HepG2 (cell line): ENCODE measurements around the gene ADCY6. TPM values are rescaled to one million over a fixed set of nuclear protein-coding genes. Genes with fewer than 3 reads are reported as not detected.

Experiments used
- ATM ChIP-seq: fragments of 450-650 bp; IDR thresholded peaks from 2 replicates; pipeline ENCODE4 v1.7.1; 2017; ENCODE audit warnings: mild to moderate bottlenecking, borderline replicate concordance
- DNMT1 ChIP-seq: sonication (generic); formaldehyde crosslinking; IDR thresholded peaks from 2 replicates; pipeline ENCODE4 v1.5.1; 2020; ENCODE audit warnings: mild to moderate bottlenecking, missing genetic modification reagents
- GLI4 ChIP-seq: sonication (generic); formaldehyde crosslinking; IDR thresholded peaks from 2 replicates; pipeline ENCODE4 v1.5.1; 2020; ENCODE audit warnings: missing genetic modification reagents, mild to moderate bottlenecking, moderate library complexity, borderline replicate concordance
- HMG20A ChIP-seq: IDR thresholded peaks from 2 replicates; pipeline ENCODE4 v1.6.1; 2016; ENCODE audit warnings: borderline replicate concordance
- KAT7 ChIP-seq: IDR thresholded peaks from 2 replicates; pipeline ENCODE4 v1.6.1; 2018; ENCODE audit warnings: borderline replicate concordance, missing compliant biosample characterization
- MBD4 ChIP-seq: IDR thresholded peaks from 2 replicates; pipeline ENCODE4 v1.6.1; 2012; ENCODE audit warnings: low read length, inconsistent platforms, borderline replicate concordance
- MIER3 ChIP-seq: IDR thresholded peaks from 2 replicates; pipeline ENCODE4 v1.6.1; 2016; ENCODE audit warnings: missing compliant biosample characterization, borderline replicate concordance
- NFATC3 ChIP-seq: sonication (generic); formaldehyde crosslinking; IDR thresholded peaks from 2 replicates; pipeline ENCODE4 v1.5.1; 2020; ENCODE audit warnings: mild to moderate bottlenecking, missing genetic modification reagents
- NFE2L2 ChIP-seq: fragments of 150-350 bp; IDR thresholded peaks from 2 replicates; pipeline ENCODE4 v1.6.1; 2014; ENCODE audit warnings: low read length
- RBM39 ChIP-seq: fragments of 200-400 bp; formaldehyde crosslinking; IDR thresholded peaks from one replicate; pipeline ENCODE4 v1.6.1; 2018; ENCODE audit warnings: antibody characterized with exemption, mild to moderate bottlenecking, low read depth, low read length; ENCODE audit not compliant: poor library complexity, severe bottlenecking
- SMAD9 ChIP-seq: sonication (generic); formaldehyde crosslinking; IDR thresholded peaks from 2 replicates; pipeline ENCODE4 v1.5.1; 2020; ENCODE audit warnings: mild to moderate bottlenecking, missing genetic modification reagents
- SP5 ChIP-seq: IDR thresholded peaks from 2 replicates; pipeline ENCODE4 v1.6.1; 2016; ENCODE audit warnings: low read depth, borderline replicate concordance
- SRY ChIP-seq: sonication (generic); formaldehyde crosslinking; IDR thresholded peaks from 2 replicates; pipeline ENCODE4 v1.8.0; 2022; ENCODE audit warnings: mild to moderate bottlenecking, missing genetic modification reagents
- SSRP1 ChIP-seq: IDR thresholded peaks from 2 replicates; pipeline ENCODE4 v1.6.1; 2016; ENCODE audit warnings: control low read depth
- TAF1 ChIP-seq: sonication (generic); formaldehyde crosslinking; IDR thresholded peaks from 2 replicates; pipeline ENCODE4 v1.4.0; 2020; ENCODE audit warnings: missing genetic modification reagents
- TARDBP ChIP-seq: sonication (generic); formaldehyde crosslinking; IDR thresholded peaks from 2 replicates; pipeline ENCODE4 v1.8.0; 2022; ENCODE audit warnings: mild to moderate bottlenecking, missing genetic modification reagents
- TOE1 ChIP-seq: sonication (generic); formaldehyde crosslinking; IDR thresholded peaks from 2 replicates; pipeline ENCODE4 v1.4.0; 2020; ENCODE audit warnings: mild to moderate bottlenecking, missing genetic modification reagents
- XBP1 ChIP-seq: sonication (generic); formaldehyde crosslinking; IDR thresholded peaks from 2 replicates; pipeline ENCODE4 v1.5.0; 2020; ENCODE audit warnings: missing genetic modification reagents
- ZNF12 ChIP-seq: sonication (generic); formaldehyde crosslinking; IDR thresholded peaks from 2 replicates; pipeline ENCODE4 v1.5.0; 2020; ENCODE audit warnings: missing genetic modification reagents
- ZNF121 ChIP-seq: sonication (generic); formaldehyde crosslinking; IDR thresholded peaks from 2 replicates; pipeline ENCODE4 v1.5.0; 2020; ENCODE audit warnings: mild to moderate bottlenecking, missing genetic modification reagents
- polyA plus RNA-seq, 8 experiments: library from polyadenylated mRNA; depleted of rRNA in 3 of 8; stranded (reverse) in 7 of 8; unstranded in 1 of 8; fragments of >200 nt; fragmentation: Illumina TruSeq in 4 of 8; extraction: Trizol in 4 of 8; gene quantifications; 2 replicates each; pipeline versions ENCODE4 v1.2.1 to v1.2.3, GENCODE V29; 2011 to 2016; ENCODE audit warnings: low read depth in 4 of 8, missing spikeins in 1 of 8, mixed read lengths in 1 of 8; ENCODE audit not compliant: insufficient read depth in 1 of 8
- total RNA-seq, 5 experiments: library from RNA; depleted of rRNA; stranded (reverse); fragments of >200 nt; fragmentation: Illumina TruSeq; extraction: Trizol; gene quantifications; 2 replicates each; pipeline ENCODE4 v1.2.3, GENCODE V29; 2016; ENCODE audit warnings: low read depth in 1 of 5
- TF ChIP-seq, protein P1 (sequence below): sonication (generic); formaldehyde crosslinking; IDR thresholded peaks from 2 replicates; pipeline ENCODE4 v1.4.0; 2020; ENCODE audit warnings: mild to moderate bottlenecking, low read depth, missing genetic modification reagents
- TF ChIP-seq, protein P2 (sequence below): sonication (generic); formaldehyde crosslinking; IDR thresholded peaks from 2 replicates; pipeline ENCODE4 v1.8.1; 2023; ENCODE audit warnings: mild to moderate bottlenecking, moderate library complexity, missing genetic modification reagents
- TF ChIP-seq, protein P3 (sequence below): fragments of 450-650 bp; IDR thresholded peaks from 2 replicates; pipeline ENCODE4 v1.6.1; 2017
- TF ChIP-seq, protein P4 (sequence below): sonication (generic); formaldehyde crosslinking; IDR thresholded peaks from 2 replicates; pipeline ENCODE4 v1.5.0; 2020; ENCODE audit warnings: mild to moderate bottlenecking, missing genetic modification reagents

The ADCY6 gene
- total and polyA plus RNA-seq, 2 of the 13 experiments (the other 11 are each of a cell fraction or from before 2014, with no cell fraction given) = 10.6 to 11.8 TPM

DNA sequence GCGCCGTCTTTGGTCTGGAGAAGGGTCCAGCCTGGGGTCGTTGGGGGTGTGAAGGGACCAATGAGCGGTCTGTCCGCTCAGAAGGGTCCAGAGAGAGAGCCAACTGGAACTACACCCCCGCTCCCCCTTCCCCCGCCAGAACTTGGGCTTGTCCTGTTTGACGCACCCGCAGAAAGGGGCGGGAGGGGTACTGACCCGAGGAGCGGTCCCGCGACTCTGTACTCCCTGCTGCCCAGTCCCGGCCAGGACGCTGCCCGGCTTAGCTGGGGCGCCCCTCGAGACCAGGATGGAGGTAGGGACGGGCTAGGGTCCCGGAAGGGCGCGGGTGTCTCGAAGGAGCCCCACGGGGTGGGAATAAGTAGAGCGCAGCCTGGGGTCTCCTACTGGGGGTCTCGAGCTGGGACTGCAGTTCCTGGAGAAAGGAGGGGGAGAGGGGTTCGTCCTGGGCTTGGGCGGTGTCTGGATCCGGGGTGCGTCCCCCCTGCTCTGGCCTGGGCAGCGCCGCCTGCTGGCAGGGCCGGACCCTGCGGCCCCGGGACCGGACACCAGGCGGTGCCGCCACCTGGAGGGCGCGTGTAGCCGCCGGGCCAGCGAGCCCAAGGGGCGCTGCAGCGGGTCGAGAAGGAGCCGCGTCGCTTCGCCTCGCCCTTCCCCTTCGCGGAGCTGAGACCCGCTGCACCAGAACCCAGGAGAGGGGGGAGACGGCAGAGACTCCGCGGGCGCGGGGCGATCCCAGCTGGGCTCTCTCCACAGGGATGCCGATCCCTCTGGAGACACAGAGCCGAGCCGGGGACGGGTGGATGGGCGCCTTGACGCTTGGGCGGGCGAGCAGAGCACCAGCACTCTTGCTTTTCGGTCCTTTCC is 25.6 kb upstream of the ADCY6 start (continued):
- TF ChIP-seq NFATC3 (CRISPR knock-in tag) (no peak), MBD4 (no peak), KAT7 (0 out of 2 replicates have a peak, but pooled peaks have one; percentile 60), TOE1 (0 out of 2 replicates have a peak, but pooled peaks have one; percentile 70), MIER3 (no peak), ATM (no peak), SSRP1 (CRISPR knock-in tag) (no peak), HMG20A (CRISPR knock-in tag) (no peak), NFE2L2 (no peak), SP5 (no peak), GLI4 (CRISPR knock-in tag) (no peak), RBM39 (peak; percentile 37), SMAD9 (CRISPR knock-in tag) (no peak), TAF1 (CRISPR knock-in tag) (peak; percentile 40; the same call in 1 of the 2 replicates), ZNF121 (no peak; the same call in 1 of the 2 replicates), TARDBP (CRISPR knock-in tag) (no peak), SRY (CRISPR knock-in tag) (0 out of 2 replicates have a peak, but pooled peaks have one; percentile 49), DNMT1 (CRISPR knock-in tag) (no peak), ZNF12 (CRISPR knock-in tag) (no peak), XBP1 (CRISPR knock-in tag) (no peak)
- TF ChIP-seq, protein P1, sequence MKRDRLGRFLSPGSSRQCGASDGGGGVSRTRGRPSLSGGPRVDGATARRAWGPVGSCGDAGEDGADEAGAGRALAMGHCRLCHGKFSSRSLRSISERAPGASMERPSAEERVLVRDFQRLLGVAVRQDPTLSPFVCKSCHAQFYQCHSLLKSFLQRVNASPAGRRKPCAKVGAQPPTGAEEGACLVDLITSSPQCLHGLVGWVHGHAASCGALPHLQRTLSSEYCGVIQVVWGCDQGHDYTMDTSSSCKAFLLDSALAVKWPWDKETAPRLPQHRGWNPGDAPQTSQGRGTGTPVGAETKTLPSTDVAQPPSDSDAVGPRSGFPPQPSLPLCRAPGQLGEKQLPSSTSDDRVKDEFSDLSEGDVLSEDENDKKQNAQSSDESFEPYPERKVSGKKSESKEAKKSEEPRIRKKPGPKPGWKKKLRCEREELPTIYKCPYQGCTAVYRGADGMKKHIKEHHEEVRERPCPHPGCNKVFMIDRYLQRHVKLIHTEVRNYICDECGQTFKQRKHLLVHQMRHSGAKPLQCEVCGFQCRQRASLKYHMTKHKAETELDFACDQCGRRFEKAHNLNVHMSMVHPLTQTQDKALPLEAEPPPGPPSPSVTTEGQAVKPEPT = no peak
- TF ChIP-seq, protein P2, sequence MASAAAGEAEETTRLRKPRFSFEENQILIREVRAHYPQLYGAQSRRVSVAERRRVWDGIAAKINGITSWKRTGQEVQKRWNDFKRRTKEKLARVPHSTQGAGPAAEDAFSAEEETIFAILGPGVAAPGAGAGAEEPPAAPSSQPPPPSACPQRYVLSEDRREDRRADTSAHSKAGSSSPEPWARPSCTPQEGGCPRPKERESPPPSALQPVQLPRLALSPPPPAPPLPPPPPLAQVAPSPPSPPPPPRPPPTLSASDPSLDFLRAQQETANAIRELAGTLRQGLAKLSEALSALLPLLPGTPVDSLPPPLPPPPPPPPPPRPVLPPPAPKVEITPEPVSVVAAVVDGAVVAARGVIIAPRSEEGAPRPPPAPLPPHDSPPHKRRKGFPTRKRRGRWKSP (CRISPR knock-in tag) = no peak; the same call in 1 of the 2 replicates
- TF ChIP-seq, protein P3, sequence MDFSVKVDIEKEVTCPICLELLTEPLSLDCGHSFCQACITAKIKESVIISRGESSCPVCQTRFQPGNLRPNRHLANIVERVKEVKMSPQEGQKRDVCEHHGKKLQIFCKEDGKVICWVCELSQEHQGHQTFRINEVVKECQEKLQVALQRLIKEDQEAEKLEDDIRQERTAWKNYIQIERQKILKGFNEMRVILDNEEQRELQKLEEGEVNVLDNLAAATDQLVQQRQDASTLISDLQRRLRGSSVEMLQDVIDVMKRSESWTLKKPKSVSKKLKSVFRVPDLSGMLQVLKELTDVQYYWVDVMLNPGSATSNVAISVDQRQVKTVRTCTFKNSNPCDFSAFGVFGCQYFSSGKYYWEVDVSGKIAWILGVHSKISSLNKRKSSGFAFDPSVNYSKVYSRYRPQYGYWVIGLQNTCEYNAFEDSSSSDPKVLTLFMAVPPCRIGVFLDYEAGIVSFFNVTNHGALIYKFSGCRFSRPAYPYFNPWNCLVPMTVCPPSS = no peak
- TF ChIP-seq, protein P4, sequence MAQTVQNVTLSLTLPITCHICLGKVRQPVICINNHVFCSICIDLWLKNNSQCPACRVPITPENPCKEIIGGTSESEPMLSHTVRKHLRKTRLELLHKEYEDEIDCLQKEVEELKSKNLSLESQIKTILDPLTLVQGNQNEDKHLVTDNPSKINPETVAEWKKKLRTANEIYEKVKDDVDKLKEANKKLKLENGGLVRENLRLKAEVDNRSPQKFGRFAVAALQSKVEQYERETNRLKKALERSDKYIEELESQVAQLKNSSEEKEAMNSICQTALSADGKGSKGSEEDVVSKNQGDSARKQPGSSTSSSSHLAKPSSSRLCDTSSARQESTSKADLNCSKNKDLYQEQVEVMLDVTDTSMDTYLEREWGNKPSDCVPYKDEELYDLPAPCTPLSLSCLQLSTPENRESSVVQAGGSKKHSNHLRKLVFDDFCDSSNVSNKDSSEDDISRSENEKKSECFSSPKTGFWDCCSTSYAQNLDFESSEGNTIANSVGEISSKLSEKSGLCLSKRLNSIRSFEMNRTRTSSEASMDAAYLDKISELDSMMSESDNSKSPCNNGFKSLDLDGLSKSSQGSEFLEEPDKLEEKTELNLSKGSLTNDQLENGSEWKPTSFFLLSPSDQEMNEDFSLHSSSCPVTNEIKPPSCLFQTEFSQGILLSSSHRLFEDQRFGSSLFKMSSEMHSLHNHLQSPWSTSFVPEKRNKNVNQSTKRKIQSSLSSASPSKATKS (CRISPR knock-in tag) = no peak
